Neuronal stem cell (in vitro differentiated cells): ENCODE measurements around the gene PCGF5.
A peak's percentile ranks its signal among the peaks of the same experiment; 100 is the strongest.
"Not testable (repeated sequence)": the region's sequence is repeated elsewhere in the genome, so short reads cannot be mapped to it uniquely, and the experiment has no call there.

Experiments
- DNase-seq: peaks from one replicate; pipeline ENCODE4 v3.0.0-alpha.2; 2013; ENCODE audit warnings: low spot score
- H2AFZ ChIP-seq: one replicate; pipeline ENCODE4 v1.6.1; 2013; ENCODE audit warnings: mild to moderate bottlenecking, low read length, inconsistent platforms
- H2AK5ac ChIP-seq: 2 replicates; pipeline ENCODE4 v1.6.1; 2013; ENCODE audit warnings: low read depth, mild to moderate bottlenecking, inconsistent platforms, low read length, moderate library complexity, mixed read lengths
- H2BK120ac ChIP-seq: 2 replicates; pipeline ENCODE4 v1.6.1; 2013; ENCODE audit warnings: low read depth, mild to moderate bottlenecking, inconsistent platforms, low read length, moderate library complexity, mixed read lengths
- H2BK12ac ChIP-seq: one replicate; pipeline ENCODE4 v1.6.1; 2013; ENCODE audit warnings: low read length, inconsistent platforms
- H2BK15ac ChIP-seq: 2 replicates; pipeline ENCODE4 v1.6.1; 2013; ENCODE audit warnings: mild to moderate bottlenecking, low read length, inconsistent platforms, mixed read lengths
- H2BK5ac ChIP-seq: one replicate; pipeline ENCODE4 v1.6.1; 2013; ENCODE audit warnings: inconsistent platforms, mild to moderate bottlenecking, low read length, moderate library complexity
- H3K14ac ChIP-seq: one replicate; pipeline ENCODE4 v1.6.1; 2013; ENCODE audit warnings: low read length, inconsistent platforms
- H3K18ac ChIP-seq: 2 replicates; pipeline ENCODE4 v1.6.1; 2013; ENCODE audit warnings: low read length, inconsistent platforms
- H3K23ac ChIP-seq: 2 replicates; pipeline ENCODE4 v1.6.1; 2013; ENCODE audit warnings: low read depth, mild to moderate bottlenecking, mixed read lengths, low read length, inconsistent platforms; ENCODE audit not compliant: poor library complexity
- H3K27ac ChIP-seq: replicated peaks from 3 replicates; pipeline ENCODE4 v1.5.1; 2013; ENCODE audit warnings: low read length, inconsistent platforms
- H3K27me3 ChIP-seq, 3 experiments: 2 replicates each; pipeline ENCODE4 v1.6.1; 2013; ENCODE audit warnings: low read length in 3 of 3, mild to moderate bottlenecking in 2 of 3, inconsistent platforms in 1 of 3, low read depth in 1 of 3, mixed read lengths in 1 of 3, moderate library complexity in 1 of 3; ENCODE audit not compliant: control insufficient read depth in 3 of 3, insufficient read depth in 3 of 3
- H3K36me3 ChIP-seq, 2 donors: replicated peaks in 1 of 2; 2 replicates each; pipeline ENCODE4 v1.6.1; 2013; ENCODE audit warnings: low read length in 2 of 2; ENCODE audit not compliant: control insufficient read depth in 2 of 2, insufficient read depth in 2 of 2
- H3K4ac ChIP-seq: 2 replicates; pipeline ENCODE4 v1.6.1; 2013; ENCODE audit warnings: inconsistent platforms, mild to moderate bottlenecking, low read length, moderate library complexity
- H3K4me1 ChIP-seq, 2 donors: 1 replicate in 1 of 2; 2 replicates in 1 of 2; pipeline ENCODE4 v1.6.1; 2013; ENCODE audit warnings: low read length in 2 of 2, low read depth in 1 of 2; ENCODE audit not compliant: control insufficient read depth in 2 of 2, insufficient read depth in 1 of 2
- H3K4me2 ChIP-seq: one replicate; pipeline ENCODE4 v1.6.1; 2013; ENCODE audit warnings: mild to moderate bottlenecking, low read length, inconsistent platforms; ENCODE audit not compliant: insufficient read depth, poor library complexity, severe bottlenecking
- H3K4me3 ChIP-seq, 2 donors: 2 replicates each; pipeline ENCODE4 v1.5.1; 2013; ENCODE audit warnings: low read length in 2 of 2, mild to moderate bottlenecking in 2 of 2, inconsistent platforms in 1 of 2, moderate library complexity in 1 of 2
- H3K79me1 ChIP-seq: one replicate; pipeline ENCODE4 v1.6.1; 2013; ENCODE audit warnings: low read depth, mild to moderate bottlenecking, inconsistent platforms, low read length, moderate library complexity
- H3K9ac ChIP-seq: one replicate; pipeline ENCODE4 v1.6.1; 2013; ENCODE audit warnings: mild to moderate bottlenecking, low read depth, low read length, inconsistent platforms; ENCODE audit not compliant: poor library complexity
- H3K9me3 ChIP-seq, 2 donors: replicated peaks in 1 of 2; 2 replicates each; pipeline versions ENCODE3 to v1.6.1; 2013; ENCODE audit warnings: low read length in 2 of 2, mild to moderate bottlenecking in 2 of 2, inconsistent platforms in 1 of 2, low read depth in 1 of 2, mixed read lengths in 1 of 2, moderate library complexity in 1 of 2; ENCODE audit not compliant: control insufficient read depth in 2 of 2, insufficient read depth in 1 of 2
- H4K8ac ChIP-seq: one replicate; pipeline ENCODE4 v1.6.1; 2013; ENCODE audit warnings: low read depth, mild to moderate bottlenecking, inconsistent platforms, low read length, moderate library complexity
- H4K91ac ChIP-seq: one replicate; pipeline ENCODE4 v1.6.1; 2013; ENCODE audit warnings: low read length, low read depth, mild to moderate bottlenecking, inconsistent platforms; ENCODE audit not compliant: poor library complexity
- WGBS, 2 donors: extraction: QIAGEN DNeasy Blood & Tissue Kit; methylation state at CpG; one replicate each; pipeline ENCODE4 v1.1.7; 2013; ENCODE audit warnings: missing lambda C conversion rate in 2 of 2, mixed read lengths in 1 of 2; ENCODE audit not compliant: insufficient read length in 2 of 2, insufficient replicate concordance in 1 of 2; ENCODE audit errors: extremely low coverage in 2 of 2; 5-methylcytosine and 5-hydroxymethylcytosine counted together

PCGF5 gene

DNA sequence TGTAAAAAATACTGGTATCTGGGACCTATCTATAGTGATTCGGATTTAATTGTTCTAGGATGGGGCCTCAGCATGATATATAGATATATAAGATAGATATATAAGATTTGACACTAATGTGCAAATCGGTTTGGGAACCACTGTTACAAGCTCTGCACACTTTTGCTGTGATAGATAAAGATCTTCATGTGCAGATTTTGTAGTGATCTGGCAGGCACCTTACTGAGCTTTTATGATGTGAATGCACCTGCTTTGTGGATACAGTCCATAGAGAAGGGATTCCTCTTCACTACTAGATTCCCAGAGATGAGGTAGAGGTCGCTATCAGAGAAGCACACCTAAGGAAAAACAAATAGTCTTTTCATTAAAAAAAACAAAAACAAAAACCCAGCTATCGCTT lies 33.3 kb upstream of the PCGF5 start:
- Histone ChIP-seq H3K9ac (no peak overlapping the region), H2BK120ac (no peak overlapping the region), H3K79me1 (no peaks in the 10 kb centered on the region), H3K27ac (no peak overlapping the region), H2AFZ (no peak overlapping the region), H3K27me3 (no peaks in the 10 kb centered on the region), H3K14ac (no peak overlapping the region), H3K4ac (no peak overlapping the region), H3K36me3 (no peaks in the 10 kb centered on the region), H4K8ac (no peak overlapping the region), H2BK5ac (no peak overlapping the region), H2AK5ac (no peak overlapping the region), H2BK12ac (no peak overlapping the region), H3K9me3 (peaks cover 0 to 14% of the 10 kb centered on the region in 2 donors), H4K91ac (no peak overlapping the region), H3K4me1 (peaks cover 0 to 3% of the 10 kb centered on the region in 2 donors), H3K4me3 (no peak overlapping the region), H3K18ac (no peak overlapping the region), H3K4me2 (no peak overlapping the region), H2BK15ac (no peak overlapping the region), H3K23ac (no peak overlapping the region)
- WGBS, 2 donors: no CpG with 5 or more reads among the region's 4 CpGs
- no peak for DNase-seq

DNA sequence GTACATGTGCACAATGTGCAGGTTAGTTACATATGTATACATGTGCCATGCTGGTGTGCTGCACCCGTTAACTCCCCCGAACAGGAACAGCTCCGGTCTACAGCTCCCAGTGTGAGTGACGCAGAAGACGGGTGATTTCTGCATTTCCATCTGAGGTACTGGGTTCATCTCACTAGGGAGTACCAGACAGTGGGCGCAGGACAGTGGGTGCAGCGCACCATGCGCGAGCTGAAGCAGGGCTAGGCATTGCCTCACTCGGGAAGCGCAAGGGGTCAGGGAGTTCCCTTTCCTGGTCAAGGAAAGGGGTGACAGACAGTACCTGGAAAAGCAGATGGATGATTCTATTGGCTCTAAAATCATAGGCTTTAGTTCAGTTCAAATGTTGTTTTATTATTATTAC lies 32.5 kb upstream of the PCGF5 start:
- WGBS, 2 donors: no CpG with 5 or more reads among the region's 11 CpGs
- H3K4me2 ChIP-seq, H2BK120ac ChIP-seq, H2AFZ ChIP-seq, H2AK5ac ChIP-seq, H3K4me3 ChIP-seq, H3K27me3 ChIP-seq, H3K14ac ChIP-seq, H3K36me3 ChIP-seq, H3K79me1 ChIP-seq, H3K18ac ChIP-seq, DNase-seq, H3K23ac ChIP-seq, H4K8ac ChIP-seq, H3K9ac ChIP-seq, H4K91ac ChIP-seq, H2BK15ac ChIP-seq, H2BK12ac ChIP-seq, H3K4me1 ChIP-seq, H3K4ac ChIP-seq, H2BK5ac ChIP-seq, H3K27ac ChIP-seq: not testable (repeated sequence)
- H3K9me3 ChIP-seq: peaks cover 0 to 15% of the 10 kb centered on the region in 2 donors

DNA sequence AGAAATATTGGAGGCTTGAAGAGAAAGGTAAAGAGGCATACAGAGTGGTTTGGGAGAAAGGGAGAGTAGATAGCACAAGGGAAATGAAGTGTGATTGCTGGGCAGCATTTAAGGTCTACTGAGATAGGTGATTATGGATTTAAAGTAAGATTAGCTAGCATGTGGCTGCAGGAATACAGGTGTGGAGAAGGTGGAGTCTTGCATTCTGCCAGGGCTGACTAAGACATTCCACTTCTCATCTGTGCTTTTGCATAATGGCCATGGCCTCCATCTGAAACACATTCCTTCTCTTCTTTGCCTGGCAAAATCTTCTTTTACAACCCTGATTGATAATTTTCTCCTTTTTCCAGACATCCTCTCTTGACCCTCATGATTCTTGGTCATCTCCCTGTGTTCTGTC lies 31.6 kb upstream of the PCGF5 start:
- no peak overlapping the region for H3K4me3 ChIP-seq
- H4K91ac ChIP-seq: no peak overlapping the region
- no peak overlapping the region for H4K8ac ChIP-seq
- no peak overlapping the region for H3K14ac ChIP-seq
- peaks cover 0 to 14% of the 10 kb centered on the region in 2 donors for H3K9me3 ChIP-seq
- no peaks in the 10 kb centered on the region for H3K36me3 ChIP-seq
- peak overlapping the region; percentile 10 for H3K9ac ChIP-seq
- no peak overlapping the region for H2AFZ ChIP-seq
- H3K79me1 ChIP-seq: no peaks in the 10 kb centered on the region
- peaks cover 0 to 3% of the 10 kb centered on the region in 2 donors for H3K4me1 ChIP-seq
- no peak overlapping the region for H2BK15ac ChIP-seq
- H3K4ac ChIP-seq: no peak overlapping the region
- H2AK5ac ChIP-seq: no peak overlapping the region
- no peak overlapping the region for H2BK12ac ChIP-seq
- H3K27ac ChIP-seq: no peak overlapping the region
- no peak overlapping the region for H3K4me2 ChIP-seq
- H3K23ac ChIP-seq: no peak overlapping the region
- H3K18ac ChIP-seq: no peak overlapping the region
- no peak overlapping the region for H2BK5ac ChIP-seq
- H3K27me3 ChIP-seq: no peaks in the 10 kb centered on the region
- no peak overlapping the region for H2BK120ac ChIP-seq
- no peak for DNase-seq

DNA sequence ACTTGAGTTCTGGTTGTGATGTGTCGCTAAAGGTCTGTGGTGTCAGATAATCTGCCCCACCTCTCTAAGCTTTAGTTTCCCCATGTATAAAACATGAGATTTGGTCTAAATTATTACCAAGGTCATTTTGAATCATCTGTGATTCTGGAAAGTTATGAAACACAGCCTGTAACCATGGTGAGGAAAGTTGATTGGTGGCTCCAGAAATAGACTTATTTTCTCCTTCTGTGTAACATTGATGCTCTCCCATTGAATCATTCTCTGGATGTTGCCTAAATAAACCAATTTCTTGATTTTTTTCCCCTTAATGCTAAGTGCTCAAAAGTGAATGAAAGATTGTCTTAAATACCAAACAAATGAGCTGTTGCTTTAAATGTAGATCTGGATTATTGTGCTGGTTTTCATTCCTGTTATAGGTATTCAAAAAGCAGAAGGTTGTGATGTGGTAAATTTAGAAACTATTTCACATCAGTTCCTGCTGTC lies 30.0 kb upstream of the PCGF5 start:
- H2BK12ac ChIP-seq: no peak overlapping the region
- no peak overlapping the region for H2BK5ac ChIP-seq
- no peak overlapping the region for H2AFZ ChIP-seq
- WGBS, 2 donors: no CpG with 5 or more reads among the region's 1 CpG
- H4K91ac ChIP-seq: no peak overlapping the region
- H3K18ac ChIP-seq: no peak overlapping the region
- no peak overlapping the region for H3K4me3 ChIP-seq
- no peak overlapping the region for H2BK120ac ChIP-seq
- no peaks in the 10 kb centered on the region for H3K79me1 ChIP-seq
- no peak overlapping the region for H4K8ac ChIP-seq
- H3K27ac ChIP-seq: no peak overlapping the region
- no peak overlapping the region for H2BK15ac ChIP-seq
- no peak overlapping the region for H3K4ac ChIP-seq
- H2AK5ac ChIP-seq: no peak overlapping the region
- H3K23ac ChIP-seq: no peak overlapping the region
- H3K9ac ChIP-seq: no peak overlapping the region
- peaks cover 0 to under 1% of the 10 kb centered on the region in 2 donors for H3K4me1 ChIP-seq
- H3K36me3 ChIP-seq: no peaks in the 10 kb centered on the region
- DNase-seq: no peak
- peaks cover 0 to 4% of the 10 kb centered on the region in 2 donors for H3K9me3 ChIP-seq
- H3K4me2 ChIP-seq: no peak overlapping the region
- H3K14ac ChIP-seq: no peak overlapping the region
- no peaks in the 10 kb centered on the region for H3K27me3 ChIP-seq
